NT2/D1 (cell line): ENCODE data around the gene SPAG5.

Experiments used
- SUZ12 ChIP-seq: IDR thresholded peaks from 2 replicates; pipeline ENCODE4 v1.6.1; 2011; ENCODE audit not compliant: insufficient read length, insufficient read depth; ENCODE audit errors: extremely low read depth
- YY1 ChIP-seq: IDR thresholded peaks from 2 replicates; pipeline ENCODE4 v1.6.1; 2011; ENCODE audit not compliant: insufficient read length, insufficient read depth

GRCh38 chr17:28550858-28551257 lies 48.0 kb downstream of the SPAG5 start:
- TF ChIP-seq SUZ12 (no peak), YY1 (no peak)
